Smooth muscle cell of the umbilical artery (primary cell): Measurements from ENCODE around the gene ZBTB7C. TPM values are rescaled to one million over a fixed set of nuclear protein-coding genes. Genes with fewer than 3 reads are reported as not detected.

Experiments
- total RNA-seq: library from RNA; depleted of rRNA; stranded (reverse); fragments of >200 nt; gene quantifications from 2 replicates; pipeline ENCODE4 v1.2.3, GENCODE V29; 2014

Gene ZBTB7C
- not detected in 2 replicates for total RNA-seq

DNA sequence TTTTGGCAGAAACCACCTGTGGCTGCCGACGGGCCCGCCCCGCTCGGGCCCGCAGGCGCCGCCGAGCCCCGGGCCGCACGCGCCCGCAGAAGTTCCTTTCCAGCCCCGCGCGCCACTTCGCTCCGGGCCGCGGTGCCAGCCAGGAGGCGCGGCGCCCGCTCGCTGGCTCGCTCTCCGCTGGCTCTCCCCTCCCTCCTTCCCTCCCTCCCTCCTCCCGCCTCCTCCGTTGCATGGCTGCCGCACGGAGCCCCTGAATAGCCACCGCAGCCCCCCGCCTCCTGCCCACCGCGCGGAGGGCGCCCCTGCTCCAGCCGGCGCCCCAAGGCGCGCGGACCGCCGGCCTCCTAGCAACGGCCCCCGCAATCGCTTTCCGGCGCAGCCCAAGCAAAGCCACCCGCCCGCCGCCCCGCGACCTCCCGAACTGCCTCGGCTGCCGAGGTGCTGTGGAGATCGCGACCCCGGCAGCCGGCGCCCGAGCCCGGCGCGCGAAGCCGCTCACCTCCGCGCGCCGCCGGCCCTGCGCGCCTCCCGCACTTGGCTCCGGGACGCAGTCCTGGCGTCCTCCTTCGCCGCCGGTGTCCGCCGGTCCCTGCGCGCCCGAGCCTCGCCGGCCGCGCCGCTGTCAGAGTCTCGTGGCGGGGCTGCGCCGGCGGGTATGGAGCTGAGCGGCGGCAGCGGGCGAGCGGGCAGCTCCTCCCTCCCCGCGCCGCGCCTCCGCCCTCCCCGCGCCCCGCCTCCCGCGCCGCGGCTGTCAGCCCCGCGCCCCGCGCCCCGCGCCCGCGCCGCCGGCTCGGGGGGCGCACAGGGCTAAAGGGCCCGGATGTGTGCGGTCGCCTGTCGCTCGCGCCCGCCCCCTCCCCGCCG lies at the start of gene ZBTB7C:
Gene ZBTB7C (minus strand): TSS at position 657 of the 864 bp plus-strand sequence.

Other genes with a start within 250 kb of the ZBTB7C start
- gene CTIF, start 129.6 kb upstream of the ZBTB7C start, total RNA-seq: 38.6 and 47.5 TPM in 2 replicates